ENCODE measurements around the gene PRTN3.
A peak's percentile ranks its signal among the peaks of the same experiment; 100 is the strongest.

PRTN3 gene

GRCh38 chr19:858868-859843 lies 18.4 kb downstream of the PRTN3 start, which contains the start of gene CFD:
TSS of gene CFD (plus strand) at chr19:859664. CDS start at chr19:859690, 26 bp downstream.
- intact Hi-C loops (cut with DNase I), result no loop called here
- DNase-seq, result no peak

GRCh38 chr19:861141-861755 lies 20.4 kb downstream of the PRTN3 start:
- intact Hi-C loops (cut with DNase I), result loop anchor here (5.0 kb wide), 1 partner anchor 121 kb away; the partner anchor contains the start of gene WDR18
- DNase-seq, result no peak

- intact Hi-C loops (cut with DNase I), result loop anchor here (2.0 to 5.0 kb wide), 2 partner anchors 59 to 120 kb away; partner anchors contain the start of gene WDR18
- DNase-seq, result no peak
Measured at GRCh38 chr19:861756-862580, 21.2 kb downstream of the PRTN3 start.

GRCh38 chr19:862581-863314 lies 21.9 kb downstream of the PRTN3 start:
- intact Hi-C loops (cut with DNase I), result loop anchor here (2.0 to 5.0 kb wide), 2 partner anchors 58 to 120 kb away; partner anchors contain the start of gene WDR18

GRCh38 chr19:863315-863620 lies 22.5 kb downstream of the PRTN3 start:
- no peak for DNase-seq
- intact Hi-C loops (cut with DNase I), result loop anchor here (2.0 to 5.0 kb wide), 2 partner anchors 58 to 119 kb away; partner anchors contain the start of gene WDR18

More at GRCh38 chr19:862581-863314, 21.9 kb downstream of the PRTN3 start:
- DNase-seq, result peak in 1 of 10 donors; percentile 82

- DNase-seq, result peak in 1 of 10 donors; percentile 81
- intact Hi-C loops (cut with DNase I), result no loop called here
Measured at GRCh38 chr19:866769-867300, 26.0 kb downstream of the PRTN3 start.

GRCh38 chr19:867301-867793 lies 26.5 kb downstream of the PRTN3 start:
- intact Hi-C loops (cut with DNase I), result no loop called here
- DNase-seq, result no peak

- intact Hi-C loops (cut with DNase I), result no loop called here
- DNase-seq, result no peak
Measured at GRCh38 chr19:867855-868457, 27.2 kb downstream of the PRTN3 start.

- intact Hi-C loops (cut with DNase I), result no loop called here
- DNase-seq, result no peak
Measured at GRCh38 chr19:868458-869244, 27.9 kb downstream of the PRTN3 start.

- intact Hi-C loops (cut with DNase I), result no loop called here
- DNase-seq, result no peak
Measured at GRCh38 chr19:869245-870177, 28.7 kb downstream of the PRTN3 start.

GRCh38 chr19:870314-870713 lies 29.5 kb downstream of the PRTN3 start:
- no peak for DNase-seq
- intact Hi-C loops (cut with DNase I), result no loop called here

GRCh38 chr19:870963-871401 lies 30.2 kb downstream of the PRTN3 start:
- peak in 9 of 10 donors; percentile 46 to 94 (median 67) for DNase-seq
- intact Hi-C loops (cut with DNase I), result no loop called here

GRCh38 chr19:871446-872265 lies 30.9 kb downstream of the PRTN3 start:
- DNase-seq, result peak in 1 of 10 donors; percentile 74
- intact Hi-C loops (cut with DNase I), result no loop called here

GRCh38 chr19:872266-872951 lies 31.6 kb downstream of the PRTN3 start:
- intact Hi-C loops (cut with DNase I), result no loop called here
- DNase-seq, result no peak

- no peak for DNase-seq
- intact Hi-C loops (cut with DNase I), result no loop called here
Measured at GRCh38 chr19:873084-873483, 32.3 kb downstream of the PRTN3 start.

All from posterior cingulate gyrus (tissue), 11 donors.